Lower leg skin (tissue), 4 donors: ENCODE data around the gene ZBTB4. TPM values are rescaled to one million over a fixed set of nuclear protein-coding genes. Genes with fewer than 3 reads are reported as not detected.

Source experiments
- DNase-seq, 2 donors: peaks; one replicate each; pipeline ENCODE4 v3.0.0-alpha.2; 2019; ENCODE audit warnings: low spot score in 2 of 2
- H3K4me3 ChIP-seq: fragments of 200-600 bp; sonication (generic); 2 replicates; pipeline ENCODE4 v1.5.1; 2017; ENCODE audit warnings: mild to moderate bottlenecking, low read depth; ENCODE audit not compliant: poor library complexity, severe bottlenecking
- CTCF ChIP-seq, 3 donors: fragments of 450-650 bp; IDR thresholded peaks; one replicate each; pipeline ENCODE4 v1.5.1; 2016; ENCODE audit warnings: antibody characterized with exemption in 3 of 3, mild to moderate bottlenecking in 3 of 3, moderate library complexity in 2 of 3
- POLR2A ChIP-seq, 2 donors: fragments of 450-650 bp; IDR thresholded peaks; one replicate each; pipeline ENCODE4 v1.6.1; 2016 to 2017; ENCODE audit warnings: antibody characterized with exemption in 2 of 2, mild to moderate bottlenecking in 1 of 2, moderate library complexity in 1 of 2
- WGBS, 2 donors: methylation state at CpG; one replicate each; pipeline ENCODE4 v1.1.5; 2018; 5-methylcytosine and 5-hydroxymethylcytosine counted together
- intact Hi-C: fragments of 100-400 bp; cut with DNase I; formaldehyde crosslinking; loops from one replicate; pipeline ENCODE4 v1.15.0; 2023; ENCODE audit warnings: low total_unique reads
- total RNA-seq, 4 donors: library from RNA; depleted of rRNA; stranded (reverse); fragments of >200 nt; gene quantifications; one replicate each; pipeline ENCODE4 v1.1.0, GENCODE V29; 2016

Gene ZBTB4
- total RNA-seq, 4 donors from 2014 or later, result 40.4 to 52.3 (median 47.7) TPM

- no peak overlapping the region for H3K4me3 ChIP-seq
- DNase-seq, result no peak
- 92 to 97% methylated on average over 2 of the region's 2 CpGs for WGBS, 2 donors
- intact Hi-C loops, result no loop called here
- TF ChIP-seq POLR2A (IDR thresholded peaks at IDR 0.05), result no peak
- no peak for TF ChIP-seq CTCF (IDR thresholded peaks at IDR 0.05)
These were observed 37.3 kb downstream of the ZBTB4 start for GRCh38 chr17:7442142-7442541.

GRCh38 chr17:7441266-7441665, 38.2 kb downstream of the ZBTB4 start:
- no peak for TF ChIP-seq POLR2A (IDR thresholded peaks at IDR 0.05)
- no peak for TF ChIP-seq CTCF (IDR thresholded peaks at IDR 0.05)
- WGBS, 2 donors, result 59 to 63% methylated on average over 7 of the region's 7 CpGs
- DNase-seq, result no peak
- H3K4me3 ChIP-seq, result no peak overlapping the region
- intact Hi-C loops, result no loop called here

- intact Hi-C loops, result no loop called here
- no peak for DNase-seq
- no peak overlapping the region for H3K4me3 ChIP-seq
- no peak for TF ChIP-seq CTCF (IDR thresholded peaks at IDR 0.05)
- TF ChIP-seq POLR2A (IDR thresholded peaks at IDR 0.05), result no peak
- 7 to 21% methylated on average over 8 to 12 of the region's 12 CpGs for WGBS, 2 donors
These were observed 38.6 kb downstream of the ZBTB4 start for GRCh38 chr17:7440834-7441195.

GRCh38 chr17:7440113-7440833, 39.2 kb downstream of the ZBTB4 start:
- no peak for TF ChIP-seq POLR2A (IDR thresholded peaks at IDR 0.05)
- no peak for TF ChIP-seq CTCF (IDR thresholded peaks at IDR 0.05)
- intact Hi-C loops, result no loop called here
- peak in 1 of 2 donors; percentile 91 for DNase-seq
- WGBS, 2 donors, result 2 to 3% methylated on average over 44 to 45 of the region's 46 CpGs
- peak overlapping the region; percentile 4 for H3K4me3 ChIP-seq

GRCh38 chr17:7439462-7440112, 39.8 kb downstream of the ZBTB4 start, which contains the start of gene FGF11:
FGF11 (plus strand) TSS chr17:7439512; CDS start chr17:7439621, 109 bp downstream.
- DNase-seq, result no peak
- WGBS, 2 donors, result 1 to 3% methylated on average over 16 to 50 of the region's 50 CpGs
- intact Hi-C loops, result loop anchor here (10.0 kb wide), 1 partner anchor 125 kb away; the partner anchor contains the start of gene SENP3
- H3K4me3 ChIP-seq, result peak within 1 kb of the TSS; percentile 22
- TF ChIP-seq POLR2A (IDR thresholded peaks at IDR 0.05), result no peak
- TF ChIP-seq CTCF (IDR thresholded peaks at IDR 0.05), result no peak
